ENCODE data around the gene ATP6V0C. TPM values are rescaled to one million over a fixed set of nuclear protein-coding genes. Genes with fewer than 3 reads are reported as not detected.

ATP6V0C gene
- polyA plus RNA-seq, 1 donor (not counting 4 experiments of a cell fraction or from before 2014, with no cell fraction given): 11.4 TPM

- Histone ChIP-seq H3K9me3 (ENCODE audit: control insufficient read depth, low read depth, low read length) (no peaks in the 10 kb centered on the region), H2AFZ (ENCODE audit: control insufficient read depth, low read length) (no peak within 1 kb of the TSS), H3K4me1 (ENCODE audit: control insufficient read depth, extremely low read depth, insufficient read depth, low read length) (peaks cover 17% of the 10 kb centered on the region), H3K9me1 (ENCODE audit: control insufficient read depth, extremely low read depth, insufficient read depth, low read length) (no peaks in the 10 kb centered on the region), H3K4me3 (ENCODE audit: control insufficient read depth in 2 of 3, extremely low read depth in 1 of 3, insufficient read depth in 2 of 3, low read depth in 1 of 3, low read length in 3 of 3) (no peak within 1 kb of the TSS), H3K9ac (ENCODE audit: control insufficient read depth, extremely low read depth, insufficient read depth, low read length) (no peak within 1 kb of the TSS), H3K36me3 (ENCODE audit: control insufficient read depth in 2 of 2, extremely low read depth in 1 of 2, insufficient read depth in 2 of 2, low read length in 2 of 2) (no peaks in the 10 kb centered on the region), H3K27ac (ENCODE audit: control insufficient read depth, insufficient read depth, low read length) (no peak within 1 kb of the TSS), H3K27me3 (ENCODE audit: control insufficient read depth, extremely low read depth, insufficient read depth, low read length) (peaks cover 28% of the 10 kb centered on the region), H3K79me2 (ENCODE audit: control insufficient read depth, insufficient read depth, low read length) (no peaks in the 10 kb centered on the region), H3K4me2 (ENCODE audit: control insufficient read depth, extremely low read depth, insufficient read depth, low read depth, low read length) (peak within 1 kb of the TSS; percentile 37), H4K20me1 (ENCODE audit: control insufficient read depth, extremely low read depth, insufficient read depth, low read length) (peaks cover 7% of the 10 kb centered on the region)
- dilution Hi-C loops (cut with MboI; ENCODE audit: extremely low pct_ligation_motif_present, low sequenced_read_pairs): no loop called here
- DNase-seq (ENCODE audit: low read depth, low spot score) (no peak), FAIRE-seq (no peak)
- TF ChIP-seq CTCF (optimal IDR thresholded peaks at IDR 0.05 in 1 of 3, IDR thresholded peaks at IDR 0.05 in 1 of 3, conservative IDR thresholded peaks at IDR 0.05 in 1 of 3; ENCODE audit: extremely low read depth in 1 of 3, insufficient read depth in 2 of 3, low read length in 3 of 3) (no peak), EZH2 (IDR thresholded peaks at IDR 0.05; ENCODE audit: low read length) (no peak)
Measured at GRCh38 chr16:2471016-2471652, 42.6 kb upstream of the ATP6V0C start, which contains the start of gene NTN3. Gene NTN3, plus strand, starts transcription at chr16:2471297. Its CDS starts 405 bp downstream, at chr16:2471702.

- no peak overlapping the region for H3K9ac ChIP-seq (ENCODE audit: control insufficient read depth, extremely low read depth, insufficient read depth, low read length)
- TF ChIP-seq EZH2 (IDR thresholded peaks at IDR 0.05; ENCODE audit: low read length) (peak; percentile 55), CTCF (optimal IDR thresholded peaks at IDR 0.05 in 1 of 3, IDR thresholded peaks at IDR 0.05 in 1 of 3, conservative IDR thresholded peaks at IDR 0.05 in 1 of 3; ENCODE audit: extremely low read depth in 1 of 3, insufficient read depth in 2 of 3, low read length in 3 of 3) (no peak)
- H3K27me3 ChIP-seq (ENCODE audit: control insufficient read depth, extremely low read depth, insufficient read depth, low read length): peaks cover 28% of the 10 kb centered on the region
- H3K27ac ChIP-seq (ENCODE audit: control insufficient read depth, insufficient read depth, low read length): no peak overlapping the region
- no peaks in the 10 kb centered on the region for H3K79me2 ChIP-seq (ENCODE audit: control insufficient read depth, insufficient read depth, low read length)
- FAIRE-seq (no peak), DNase-seq (ENCODE audit: low read depth, low spot score) (no peak)
- H3K4me3 ChIP-seq (ENCODE audit: control insufficient read depth in 2 of 3, extremely low read depth in 1 of 3, insufficient read depth in 2 of 3, low read depth in 1 of 3, low read length in 3 of 3): no peak overlapping the region
- no peaks in the 10 kb centered on the region for H3K36me3 ChIP-seq (ENCODE audit: control insufficient read depth in 2 of 2, extremely low read depth in 1 of 2, insufficient read depth in 2 of 2, low read length in 2 of 2)
- peak overlapping the region; percentile 37 for H3K4me2 ChIP-seq (ENCODE audit: control insufficient read depth, extremely low read depth, insufficient read depth, low read depth, low read length)
- dilution Hi-C loops (cut with MboI; ENCODE audit: extremely low pct_ligation_motif_present, low sequenced_read_pairs): no loop called here
- H2AFZ ChIP-seq (ENCODE audit: control insufficient read depth, low read length): no peak overlapping the region
- H4K20me1 ChIP-seq (ENCODE audit: control insufficient read depth, extremely low read depth, insufficient read depth, low read length): peaks cover 7% of the 10 kb centered on the region
- peaks cover 17% of the 10 kb centered on the region for H3K4me1 ChIP-seq (ENCODE audit: control insufficient read depth, extremely low read depth, insufficient read depth, low read length)
- no peaks in the 10 kb centered on the region for H3K9me3 ChIP-seq (ENCODE audit: control insufficient read depth, low read depth, low read length)
- no peaks in the 10 kb centered on the region for H3K9me1 ChIP-seq (ENCODE audit: control insufficient read depth, extremely low read depth, insufficient read depth, low read length)
Measured at GRCh38 chr16:2471653-2472487, 41.9 kb upstream of the ATP6V0C start.

All from keratinocyte (primary cell).